GM23338 (cell line): ENCODE measurements around the gene PCED1A.

Experiments
- CREB1 ChIP-seq: fragments of 250-450 bp; sonication (Bioruptor Pico); IDR thresholded peaks from 2 replicates; pipeline ENCODE4 v1.5.0; 2020; ENCODE audit warnings: low read depth, mild to moderate bottlenecking, moderate library complexity
- EZH2 ChIP-seq: fragments of 200-600 bp; sonication (generic); IDR thresholded peaks from one replicate; pipeline ENCODE4 v1.8.0; 2017; ENCODE audit warnings: antibody characterized with exemption, mild to moderate bottlenecking, low read depth; ENCODE audit not compliant: unreplicated experiment
- EZH2phosphoT487 ChIP-seq: fragments of 200-600 bp; sonication (generic); IDR thresholded peaks from one replicate; pipeline ENCODE4 v1.8.1; 2018; ENCODE audit warnings: antibody characterized with exemption; ENCODE audit not compliant: unreplicated experiment
- JUNB ChIP-seq: IDR thresholded peaks from one replicate; pipeline ENCODE4 v1.6.1; 2016; ENCODE audit warnings: antibody characterized with exemption; ENCODE audit not compliant: unreplicated experiment
- POLR2AphosphoS5 ChIP-seq: IDR thresholded peaks from 2 replicates; pipeline ENCODE4 v1.6.1; 2016; ENCODE audit warnings: antibody characterized with exemption, low read depth
- STAT1 ChIP-seq: IDR thresholded peaks from one replicate; pipeline ENCODE4 v1.6.1; 2016; ENCODE audit warnings: antibody characterized with exemption; ENCODE audit not compliant: unreplicated experiment
- TF ChIP-seq, protein P1 (sequence below), 2 experiments: fragments of 200-600 bp in 1 of 2; sonication (generic) in 1 of 2; conservative IDR thresholded peaks; 2 replicates each; pipeline versions ENCODE4 v1.5.1 to v1.6.1; 2016 to 2017; ENCODE audit warnings: antibody characterized with exemption in 2 of 2, low read depth in 2 of 2, mild to moderate bottlenecking in 2 of 2, moderate library complexity in 1 of 2
- TF ChIP-seq, protein P2 (sequence below): IDR thresholded peaks from one replicate; pipeline ENCODE4 v1.6.1; 2018; ENCODE audit warnings: antibody characterized with exemption; ENCODE audit not compliant: unreplicated experiment
- TF ChIP-seq, protein P3 (sequence below): IDR thresholded peaks from 2 replicates; pipeline ENCODE4 v1.6.1; 2016; ENCODE audit warnings: antibody characterized with exemption
- TF ChIP-seq, protein P4 (sequence below): fragments of 250-450 bp; sonication (Bioruptor Pico); IDR thresholded peaks from 2 replicates; pipeline ENCODE4 v1.5.0; 2020; ENCODE audit warnings: mild to moderate bottlenecking, moderate library complexity

DNA sequence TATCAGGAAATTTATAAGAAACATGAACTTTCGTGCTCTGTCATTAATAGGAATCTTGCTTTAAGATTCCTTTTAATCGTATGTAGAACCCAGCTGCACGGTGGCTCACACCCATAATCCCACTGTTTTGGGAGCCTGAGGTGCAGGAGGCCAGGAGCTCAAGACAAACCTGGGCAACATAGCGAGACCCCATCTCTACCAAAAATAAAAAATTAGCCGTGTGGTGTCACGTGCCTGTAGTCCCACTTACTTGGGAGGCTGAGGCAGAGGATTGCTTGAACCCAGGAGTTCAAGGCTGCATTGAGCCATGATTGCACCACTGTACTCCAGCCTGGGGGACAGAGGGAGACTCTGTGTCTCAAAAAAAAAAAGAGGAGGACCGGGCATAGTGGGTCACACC lies 40.2 kb upstream of the PCED1A start:
- no peak for TF ChIP-seq EZH2phosphoT487
- TF ChIP-seq, protein P1, sequence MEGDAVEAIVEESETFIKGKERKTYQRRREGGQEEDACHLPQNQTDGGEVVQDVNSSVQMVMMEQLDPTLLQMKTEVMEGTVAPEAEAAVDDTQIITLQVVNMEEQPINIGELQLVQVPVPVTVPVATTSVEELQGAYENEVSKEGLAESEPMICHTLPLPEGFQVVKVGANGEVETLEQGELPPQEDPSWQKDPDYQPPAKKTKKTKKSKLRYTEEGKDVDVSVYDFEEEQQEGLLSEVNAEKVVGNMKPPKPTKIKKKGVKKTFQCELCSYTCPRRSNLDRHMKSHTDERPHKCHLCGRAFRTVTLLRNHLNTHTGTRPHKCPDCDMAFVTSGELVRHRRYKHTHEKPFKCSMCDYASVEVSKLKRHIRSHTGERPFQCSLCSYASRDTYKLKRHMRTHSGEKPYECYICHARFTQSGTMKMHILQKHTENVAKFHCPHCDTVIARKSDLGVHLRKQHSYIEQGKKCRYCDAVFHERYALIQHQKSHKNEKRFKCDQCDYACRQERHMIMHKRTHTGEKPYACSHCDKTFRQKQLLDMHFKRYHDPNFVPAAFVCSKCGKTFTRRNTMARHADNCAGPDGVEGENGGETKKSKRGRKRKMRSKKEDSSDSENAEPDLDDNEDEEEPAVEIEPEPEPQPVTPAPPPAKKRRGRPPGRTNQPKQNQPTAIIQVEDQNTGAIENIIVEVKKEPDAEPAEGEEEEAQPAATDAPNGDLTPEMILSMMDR (conservative IDR thresholded peaks at IDR 0.05; ENCODE audit: low read depth in 2 of 2), result no peak
- TF ChIP-seq JUNB, result no peak
- TF ChIP-seq POLR2AphosphoS5, result no peak
- TF ChIP-seq, protein P2, sequence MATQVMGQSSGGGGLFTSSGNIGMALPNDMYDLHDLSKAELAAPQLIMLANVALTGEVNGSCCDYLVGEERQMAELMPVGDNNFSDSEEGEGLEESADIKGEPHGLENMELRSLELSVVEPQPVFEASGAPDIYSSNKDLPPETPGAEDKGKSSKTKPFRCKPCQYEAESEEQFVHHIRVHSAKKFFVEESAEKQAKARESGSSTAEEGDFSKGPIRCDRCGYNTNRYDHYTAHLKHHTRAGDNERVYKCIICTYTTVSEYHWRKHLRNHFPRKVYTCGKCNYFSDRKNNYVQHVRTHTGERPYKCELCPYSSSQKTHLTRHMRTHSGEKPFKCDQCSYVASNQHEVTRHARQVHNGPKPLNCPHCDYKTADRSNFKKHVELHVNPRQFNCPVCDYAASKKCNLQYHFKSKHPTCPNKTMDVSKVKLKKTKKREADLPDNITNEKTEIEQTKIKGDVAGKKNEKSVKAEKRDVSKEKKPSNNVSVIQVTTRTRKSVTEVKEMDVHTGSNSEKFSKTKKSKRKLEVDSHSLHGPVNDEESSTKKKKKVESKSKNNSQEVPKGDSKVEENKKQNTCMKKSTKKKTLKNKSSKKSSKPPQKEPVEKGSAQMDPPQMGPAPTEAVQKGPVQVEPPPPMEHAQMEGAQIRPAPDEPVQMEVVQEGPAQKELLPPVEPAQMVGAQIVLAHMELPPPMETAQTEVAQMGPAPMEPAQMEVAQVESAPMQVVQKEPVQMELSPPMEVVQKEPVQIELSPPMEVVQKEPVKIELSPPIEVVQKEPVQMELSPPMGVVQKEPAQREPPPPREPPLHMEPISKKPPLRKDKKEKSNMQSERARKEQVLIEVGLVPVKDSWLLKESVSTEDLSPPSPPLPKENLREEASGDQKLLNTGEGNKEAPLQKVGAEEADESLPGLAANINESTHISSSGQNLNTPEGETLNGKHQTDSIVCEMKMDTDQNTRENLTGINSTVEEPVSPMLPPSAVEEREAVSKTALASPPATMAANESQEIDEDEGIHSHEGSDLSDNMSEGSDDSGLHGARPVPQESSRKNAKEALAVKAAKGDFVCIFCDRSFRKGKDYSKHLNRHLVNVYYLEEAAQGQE, result no peak
- TF ChIP-seq CREB1 (CRISPR knock-in tag), result no peak
- no peak for TF ChIP-seq EZH2
- TF ChIP-seq, protein P3, sequence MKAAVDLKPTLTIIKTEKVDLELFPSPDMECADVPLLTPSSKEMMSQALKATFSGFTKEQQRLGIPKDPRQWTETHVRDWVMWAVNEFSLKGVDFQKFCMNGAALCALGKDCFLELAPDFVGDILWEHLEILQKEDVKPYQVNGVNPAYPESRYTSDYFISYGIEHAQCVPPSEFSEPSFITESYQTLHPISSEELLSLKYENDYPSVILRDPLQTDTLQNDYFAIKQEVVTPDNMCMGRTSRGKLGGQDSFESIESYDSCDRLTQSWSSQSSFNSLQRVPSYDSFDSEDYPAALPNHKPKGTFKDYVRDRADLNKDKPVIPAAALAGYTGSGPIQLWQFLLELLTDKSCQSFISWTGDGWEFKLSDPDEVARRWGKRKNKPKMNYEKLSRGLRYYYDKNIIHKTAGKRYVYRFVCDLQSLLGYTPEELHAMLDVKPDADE, result no peak
- TF ChIP-seq STAT1, result no peak
- TF ChIP-seq, protein P4, sequence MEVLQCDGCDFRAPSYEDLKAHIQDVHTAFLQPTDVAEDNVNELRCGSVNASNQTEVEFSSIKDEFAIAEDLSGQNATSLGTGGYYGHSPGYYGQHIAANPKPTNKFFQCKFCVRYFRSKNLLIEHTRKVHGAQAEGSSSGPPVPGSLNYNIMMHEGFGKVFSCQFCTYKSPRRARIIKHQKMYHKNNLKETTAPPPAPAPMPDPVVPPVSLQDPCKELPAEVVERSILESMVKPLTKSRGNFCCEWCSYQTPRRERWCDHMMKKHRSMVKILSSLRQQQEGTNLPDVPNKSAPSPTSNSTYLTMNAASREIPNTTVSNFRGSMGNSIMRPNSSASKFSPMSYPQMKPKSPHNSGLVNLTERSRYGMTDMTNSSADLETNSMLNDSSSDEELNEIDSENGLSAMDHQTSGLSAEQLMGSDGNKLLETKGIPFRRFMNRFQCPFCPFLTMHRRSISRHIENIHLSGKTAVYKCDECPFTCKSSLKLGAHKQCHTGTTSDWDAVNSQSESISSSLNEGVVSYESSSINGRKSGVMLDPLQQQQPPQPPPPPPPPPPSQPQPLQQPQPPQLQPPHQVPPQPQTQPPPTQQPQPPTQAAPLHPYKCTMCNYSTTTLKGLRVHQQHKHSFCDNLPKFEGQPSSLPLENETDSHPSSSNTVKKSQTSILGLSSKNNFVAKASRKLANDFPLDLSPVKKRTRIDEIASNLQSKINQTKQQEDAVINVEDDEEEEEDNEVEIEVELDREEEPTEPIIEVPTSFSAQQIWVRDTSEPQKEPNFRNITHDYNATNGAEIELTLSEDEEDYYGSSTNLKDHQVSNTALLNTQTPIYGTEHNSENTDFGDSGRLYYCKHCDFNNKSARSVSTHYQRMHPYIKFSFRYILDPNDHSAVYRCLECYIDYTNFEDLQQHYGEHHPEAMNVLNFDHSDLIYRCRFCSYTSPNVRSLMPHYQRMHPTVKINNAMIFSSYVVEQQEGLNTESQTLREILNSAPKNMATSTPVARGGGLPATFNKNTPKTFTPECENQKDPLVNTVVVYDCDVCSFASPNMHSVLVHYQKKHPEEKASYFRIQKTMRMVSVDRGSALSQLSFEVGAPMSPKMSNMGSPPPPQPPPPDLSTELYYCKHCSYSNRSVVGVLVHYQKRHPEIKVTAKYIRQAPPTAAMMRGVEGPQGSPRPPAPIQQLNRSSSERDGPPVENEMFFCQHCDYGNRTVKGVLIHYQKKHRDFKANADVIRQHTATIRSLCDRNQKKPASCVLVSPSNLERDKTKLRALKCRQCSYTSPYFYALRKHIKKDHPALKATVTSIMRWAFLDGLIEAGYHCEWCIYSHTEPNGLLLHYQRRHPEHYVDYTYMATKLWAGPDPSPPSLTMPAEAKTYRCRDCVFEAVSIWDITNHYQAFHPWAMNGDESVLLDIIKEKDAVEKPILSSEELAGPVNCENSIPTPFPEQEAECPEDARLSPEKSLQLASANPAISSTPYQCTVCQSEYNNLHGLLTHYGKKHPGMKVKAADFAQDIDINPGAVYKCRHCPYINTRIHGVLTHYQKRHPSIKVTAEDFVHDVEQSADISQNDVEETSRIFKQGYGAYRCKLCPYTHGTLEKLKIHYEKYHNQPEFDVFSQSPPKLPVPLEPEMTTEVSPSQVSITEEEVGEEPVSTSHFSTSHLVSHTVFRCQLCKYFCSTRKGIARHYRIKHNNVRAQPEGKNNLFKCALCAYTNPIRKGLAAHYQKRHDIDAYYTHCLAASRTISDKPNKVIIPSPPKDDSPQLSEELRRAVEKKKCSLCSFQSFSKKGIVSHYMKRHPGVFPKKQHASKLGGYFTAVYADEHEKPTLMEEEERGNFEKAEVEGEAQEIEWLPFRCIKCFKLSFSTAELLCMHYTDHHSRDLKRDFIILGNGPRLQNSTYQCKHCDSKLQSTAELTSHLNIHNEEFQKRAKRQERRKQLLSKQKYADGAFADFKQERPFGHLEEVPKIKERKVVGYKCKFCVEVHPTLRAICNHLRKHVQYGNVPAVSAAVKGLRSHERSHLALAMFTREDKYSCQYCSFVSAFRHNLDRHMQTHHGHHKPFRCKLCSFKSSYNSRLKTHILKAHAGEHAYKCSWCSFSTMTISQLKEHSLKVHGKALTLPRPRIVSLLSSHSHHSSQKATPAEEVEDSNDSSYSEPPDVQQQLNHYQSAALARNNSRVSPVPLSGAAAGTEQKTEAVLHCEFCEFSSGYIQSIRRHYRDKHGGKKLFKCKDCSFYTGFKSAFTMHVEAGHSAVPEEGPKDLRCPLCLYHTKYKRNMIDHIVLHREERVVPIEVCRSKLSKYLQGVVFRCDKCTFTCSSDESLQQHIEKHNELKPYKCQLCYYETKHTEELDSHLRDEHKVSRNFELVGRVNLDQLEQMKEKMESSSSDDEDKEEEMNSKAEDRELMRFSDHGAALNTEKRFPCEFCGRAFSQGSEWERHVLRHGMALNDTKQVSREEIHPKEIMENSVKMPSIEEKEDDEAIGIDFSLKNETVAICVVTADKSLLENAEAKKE (CRISPR knock-in tag), result no peak
